NCI-H2196 (cell line): Measurements from ENCODE around the gene CYP2U1.
"Not testable (repeated sequence)": the region's sequence is repeated elsewhere in the genome, so short reads cannot be mapped to it uniquely, and the experiment has no call there.

Source experiments
- DNase-seq: peaks from one replicate; lab custom pipeline; 2025; ENCODE audit not compliant: unreplicated experiment; lab: John Stamatoyannopoulos, UW

The CYP2U1 gene

DNA sequence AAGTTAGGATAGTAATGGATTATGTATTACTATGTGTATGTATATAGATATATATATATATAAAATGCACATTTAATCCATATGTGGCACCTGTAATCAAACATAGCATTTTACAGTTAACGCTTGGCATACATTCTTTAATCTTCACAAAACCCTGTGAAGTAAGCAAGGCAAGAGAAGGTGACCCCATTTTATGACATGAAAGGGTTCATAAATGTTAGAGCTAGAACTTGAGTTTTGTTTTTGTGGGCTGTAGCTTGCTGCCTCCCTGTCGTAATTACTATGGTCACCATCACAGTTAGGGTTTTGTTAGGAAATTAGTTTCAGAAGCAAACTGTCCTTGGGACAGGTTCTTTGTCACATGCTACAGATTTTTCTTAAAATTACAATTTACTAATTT is 13.8 kb upstream of the CYP2U1 start:
- no peak for DNase-seq

GRCh38 chr4:107922486-107923473 is 8.6 kb upstream of the CYP2U1 start:
- DNase-seq: no peak

DNA sequence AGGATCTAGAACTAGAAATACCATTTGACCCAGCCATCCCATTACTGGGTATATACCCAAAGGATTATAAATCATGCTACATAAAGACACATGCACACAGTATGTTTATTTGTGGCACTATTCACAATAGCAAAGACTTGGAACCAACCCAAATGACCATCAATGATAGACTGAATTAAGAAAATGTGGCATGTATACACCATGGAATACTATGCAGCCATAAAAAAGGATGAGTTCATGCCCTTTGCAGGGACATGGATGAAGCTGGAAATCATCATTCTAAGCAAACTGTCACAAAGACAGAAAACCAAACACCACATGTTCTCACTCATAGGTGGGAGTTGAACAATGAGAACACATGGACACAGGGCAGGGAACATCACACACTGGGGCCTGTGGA is 5.6 kb upstream of the CYP2U1 start:
- DNase-seq: not testable (repeated sequence)

DNA sequence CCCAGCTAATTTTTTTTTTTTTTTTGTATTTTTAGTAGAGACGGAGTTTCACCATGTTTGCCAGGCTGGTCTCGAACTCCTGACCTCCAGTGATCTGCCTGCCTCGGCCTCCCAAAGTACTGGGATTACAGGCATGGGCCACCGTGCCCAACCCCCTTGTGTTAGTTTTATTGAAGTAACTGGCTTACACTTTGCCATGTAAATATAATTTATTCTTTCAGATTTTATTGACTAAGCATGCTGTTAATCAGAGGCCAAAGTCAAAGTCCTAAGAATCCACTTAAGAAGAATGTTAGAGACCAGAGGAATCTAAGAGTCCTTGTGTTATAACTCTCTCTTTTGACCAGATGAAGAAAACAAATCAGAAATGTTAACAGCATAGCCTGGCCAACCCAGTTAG is 4.5 kb upstream of the CYP2U1 start:
- not testable (repeated sequence) for DNase-seq

DNA sequence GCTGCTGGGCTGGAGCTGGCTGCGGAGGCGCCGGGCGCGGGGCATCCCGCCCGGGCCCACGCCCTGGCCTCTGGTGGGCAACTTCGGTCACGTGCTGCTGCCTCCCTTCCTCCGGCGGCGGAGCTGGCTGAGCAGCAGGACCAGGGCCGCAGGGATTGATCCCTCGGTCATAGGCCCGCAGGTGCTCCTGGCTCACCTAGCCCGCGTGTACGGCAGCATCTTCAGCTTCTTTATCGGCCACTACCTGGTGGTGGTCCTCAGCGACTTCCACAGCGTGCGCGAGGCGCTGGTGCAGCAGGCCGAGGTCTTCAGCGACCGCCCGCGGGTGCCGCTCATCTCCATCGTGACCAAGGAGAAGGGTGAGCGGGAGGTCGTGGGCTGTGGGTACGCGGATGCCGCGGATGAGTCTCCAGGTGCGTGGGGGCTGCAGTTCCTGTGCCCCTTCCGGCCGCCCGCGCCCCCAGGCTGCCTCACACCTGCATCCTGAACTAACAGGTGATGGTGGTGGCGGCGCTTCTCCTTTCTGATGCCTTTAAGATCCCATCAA is 499 bp downstream of the CYP2U1 start:
- no peak for DNase-seq

- no peak for DNase-seq
Measured at GRCh38 chr4:107935246-107935645, 3.9 kb downstream of the CYP2U1 start.

DNA sequence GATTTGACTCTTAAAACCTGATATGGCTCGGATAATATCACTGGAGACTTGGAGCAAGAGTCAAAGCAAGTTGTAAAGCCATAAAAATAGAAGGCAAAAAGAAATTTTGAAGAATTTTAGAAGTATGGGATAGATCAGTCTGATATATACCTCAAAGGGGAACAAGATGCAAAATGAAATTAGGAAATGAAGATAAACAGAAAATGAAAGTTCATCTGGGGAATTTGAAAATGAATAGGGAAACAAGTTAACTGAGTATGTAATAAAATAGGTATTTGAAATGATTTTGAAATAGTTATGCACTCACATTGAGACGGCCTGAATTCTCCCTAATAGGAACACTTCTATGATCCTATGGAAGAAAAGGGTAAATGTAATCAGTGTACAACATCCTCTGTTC is 5.7 kb downstream of the CYP2U1 start:
- DNase-seq: no peak

DNA sequence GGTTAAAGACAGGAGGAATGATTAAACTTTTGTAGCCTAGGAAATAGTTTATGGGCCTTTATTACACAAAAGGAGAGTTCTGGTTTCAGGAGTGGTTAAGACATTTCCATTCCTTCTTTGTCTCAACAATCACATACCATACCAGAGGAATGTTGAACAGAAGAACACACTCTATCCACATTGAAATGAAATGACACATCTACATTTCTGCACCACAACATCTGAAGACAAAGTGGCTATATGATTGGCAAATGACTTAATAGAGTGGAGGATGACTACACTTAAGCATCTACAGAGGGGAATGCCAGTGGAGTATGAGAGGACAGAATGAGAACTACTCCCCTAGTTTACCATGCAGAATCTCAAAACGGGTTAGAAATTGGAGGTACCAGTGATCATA is 8.0 kb downstream of the CYP2U1 start:
- DNase-seq: no peak

DNA sequence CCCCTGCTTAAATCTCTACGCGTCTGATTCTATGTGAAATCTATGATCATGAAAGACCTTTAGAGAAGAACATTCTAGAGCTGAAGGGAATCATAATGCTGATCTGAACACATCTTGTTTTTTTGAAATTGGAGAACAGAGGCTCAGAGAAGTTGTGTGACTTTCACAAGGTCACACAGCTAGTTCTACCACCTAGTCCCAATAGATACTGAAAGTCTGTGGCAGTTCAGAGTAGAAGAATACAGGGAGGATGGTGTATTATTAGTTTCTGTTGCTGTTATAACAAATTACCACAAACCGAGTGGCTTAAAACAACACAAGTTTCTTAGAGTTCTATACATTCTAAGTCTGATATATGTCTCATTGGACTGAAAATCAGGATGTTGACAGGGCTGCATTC is 14.5 kb downstream of the CYP2U1 start:
- no peak for DNase-seq

GRCh38 chr4:107950746-107951540 is 19.6 kb downstream of the CYP2U1 start:
- DNase-seq: no peak

GRCh38 chr4:107951551-107951950 is 20.2 kb downstream of the CYP2U1 start:
- DNase-seq: no peak

DNA sequence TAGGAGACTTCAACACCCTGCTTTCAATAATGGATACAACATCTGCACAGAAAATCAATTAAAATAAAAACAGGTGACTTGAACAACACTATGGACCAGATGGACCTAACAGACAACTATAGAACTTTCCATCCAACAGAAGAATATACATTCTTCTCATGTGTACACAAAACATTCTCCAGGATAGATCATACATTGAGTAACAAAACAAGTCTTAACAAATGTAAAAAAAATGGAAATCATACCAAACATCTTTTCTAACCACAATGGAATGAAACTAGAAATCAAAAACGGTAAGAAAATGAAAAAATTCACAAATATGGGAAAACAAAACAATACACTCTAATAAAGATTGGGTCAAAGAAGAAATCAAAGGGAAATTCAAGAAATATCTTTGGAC is 24.7 kb downstream of the CYP2U1 start:
- no peak for DNase-seq

DNA sequence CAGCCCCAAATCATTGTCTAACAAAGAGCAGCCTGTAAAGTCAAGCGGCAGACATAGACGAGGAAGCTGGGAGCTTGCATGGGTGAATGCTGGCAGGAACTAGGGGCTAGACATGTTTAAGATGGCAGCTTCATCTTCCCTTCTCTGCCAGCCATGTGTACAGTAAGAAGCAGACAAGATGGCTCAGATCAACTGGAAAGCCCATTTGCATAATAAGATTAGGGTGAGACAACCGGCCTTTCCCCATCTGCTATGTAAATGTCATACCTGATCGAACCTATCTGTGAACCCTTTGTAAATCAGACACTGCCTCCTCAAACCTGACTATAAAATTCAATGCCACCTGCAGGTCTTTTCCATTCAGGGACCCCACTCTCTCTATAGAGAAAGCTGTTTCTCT is 35.6 kb downstream of the CYP2U1 start:
- no peak for DNase-seq

DNA sequence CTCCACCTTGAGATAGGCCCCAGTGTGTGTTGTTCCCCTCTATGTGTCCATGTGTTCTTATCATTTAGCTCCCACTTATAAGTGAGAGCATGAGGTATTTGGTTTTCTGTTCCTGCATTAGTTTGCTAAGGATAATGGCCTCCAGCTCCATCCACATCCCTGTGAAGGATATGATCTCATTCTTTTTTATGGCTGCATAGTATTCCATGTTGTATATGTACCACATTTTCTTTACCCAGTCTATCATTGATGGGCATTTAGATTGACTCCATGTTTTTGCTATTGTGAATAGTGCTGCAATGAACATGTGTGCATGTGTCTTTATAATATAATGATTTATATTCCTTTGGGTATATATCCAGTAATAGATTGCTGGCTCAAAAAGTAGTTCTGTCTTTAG is 36.2 kb downstream of the CYP2U1 start:
- not testable (repeated sequence) for DNase-seq

- DNase-seq: not testable (repeated sequence)
Measured at GRCh38 chr4:107967921-107968320, 36.6 kb downstream of the CYP2U1 start.

DNA sequence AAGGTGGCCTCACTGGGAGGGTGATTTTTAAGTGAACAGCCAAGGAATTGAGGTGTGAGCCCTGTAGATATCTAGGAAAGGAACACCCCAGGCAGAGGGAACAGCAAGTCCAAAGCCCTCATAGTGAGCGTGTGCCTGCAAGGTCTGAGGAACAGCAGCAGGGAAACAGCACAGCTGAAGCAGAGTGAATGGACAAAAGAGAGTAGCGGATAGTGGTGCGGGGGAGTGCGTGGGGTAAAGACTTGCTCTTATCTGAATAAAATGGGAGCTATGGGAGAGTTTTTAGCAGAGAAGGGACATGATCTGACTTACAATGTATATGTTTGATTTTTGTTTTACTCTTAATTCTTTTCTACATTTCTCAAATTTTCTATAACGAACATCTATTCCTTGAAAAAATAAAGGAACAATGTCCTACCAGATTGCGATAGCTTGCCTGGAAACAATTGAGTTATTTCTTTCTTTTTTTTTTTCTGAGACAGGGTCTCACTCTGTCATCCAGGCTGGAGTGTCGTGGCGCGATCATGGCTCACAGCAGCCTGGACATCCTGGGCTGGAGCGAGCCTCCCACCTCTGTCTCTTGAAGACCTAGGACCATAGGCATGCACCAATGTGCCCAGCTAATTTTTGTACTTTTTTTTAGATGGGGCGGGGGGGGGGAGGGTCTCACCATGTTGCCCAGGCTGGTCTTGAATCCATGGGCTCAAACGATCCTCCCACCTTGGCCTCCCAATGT is 38.9 kb downstream of the CYP2U1 start:
- DNase-seq: no peak

DNA sequence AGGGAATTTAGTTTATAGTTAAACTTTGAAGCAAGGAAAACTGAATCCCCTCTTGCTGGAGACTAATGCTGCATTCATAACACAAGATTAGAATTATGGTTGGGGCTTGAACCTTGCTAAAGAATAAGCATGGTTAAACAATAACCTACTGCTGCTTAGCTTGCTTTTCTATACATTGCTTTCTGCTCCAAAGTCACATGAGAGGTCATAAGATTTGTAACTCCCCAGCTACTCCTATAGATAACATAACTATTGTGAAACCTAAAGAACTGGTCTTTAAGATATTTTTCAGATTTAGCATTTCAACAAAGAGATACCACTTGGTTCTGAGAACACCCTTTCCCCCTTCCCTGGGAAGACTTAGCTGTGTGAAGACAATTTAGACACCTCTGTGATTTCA is 41.3 kb downstream of the CYP2U1 start:
- no peak for DNase-seq

DNA sequence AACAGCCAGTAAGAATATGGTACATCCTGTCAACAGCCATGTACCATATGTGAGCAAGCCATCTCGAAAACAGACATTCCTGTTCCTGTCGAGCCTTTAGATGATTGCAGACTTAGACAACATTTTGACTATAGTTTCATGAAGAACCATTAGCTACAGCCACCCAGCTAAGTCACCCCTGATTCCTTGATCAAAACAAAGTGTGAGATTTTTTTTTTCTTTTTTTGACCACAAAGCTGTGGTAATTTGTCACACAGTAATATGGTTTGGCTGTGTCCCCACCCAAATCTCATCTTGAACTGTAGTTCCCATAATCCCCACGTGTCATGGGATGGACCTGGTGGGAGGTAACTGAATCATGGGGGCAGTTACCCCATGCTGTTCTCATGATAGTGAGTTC is 43.2 kb downstream of the CYP2U1 start:
- DNase-seq: no peak

- DNase-seq: no peak
Measured at GRCh38 chr4:107977482-107977881, 46.1 kb downstream of the CYP2U1 start.

GRCh38 chr4:107977966-107978705 is 46.8 kb downstream of the CYP2U1 start:
- no peak for DNase-seq
